Ascending aorta (tissue), 2 donors: ENCODE measurements around the gene BOD1. TPM values are rescaled to one million over a fixed set of nuclear protein-coding genes. Genes with fewer than 3 reads are reported as not detected.

Experiments used
- DNase-seq, 2 donors: peaks; one replicate each; pipeline ENCODE4 v3.0.0-alpha.2; 2019; ENCODE audit warnings: low spot score in 2 of 2
- H3K27ac ChIP-seq, 2 donors: fragments of 200-600 bp; sonication (generic); one replicate each; pipeline ENCODE4 v1.5.1; 2016 to 2017; ENCODE audit warnings: mild to moderate bottlenecking in 1 of 2
- H3K27me3 ChIP-seq: fragments of 200-600 bp; sonication (generic); one replicate; pipeline ENCODE4 v1.5.1; 2017
- H3K36me3 ChIP-seq, 2 donors: fragments of 200-600 bp; sonication (generic); one replicate each; pipeline ENCODE4 v1.5.1; 2016
- H3K4me1 ChIP-seq, 2 donors: fragments of 200-600 bp; sonication (generic); one replicate each; pipeline ENCODE4 v1.5.1; 2016 to 2017; ENCODE audit warnings: mild to moderate bottlenecking in 1 of 2
- H3K4me3 ChIP-seq, 2 donors: fragments of 200-600 bp; sonication (generic); one replicate each; pipeline ENCODE4 v1.5.1; 2016 to 2017; ENCODE audit warnings: mild to moderate bottlenecking in 1 of 2
- H3K9me3 ChIP-seq, 2 donors: fragments of 200-600 bp; sonication (generic); one replicate each; pipeline ENCODE4 v1.5.1; 2016
- intact Hi-C: fragments of 100-400 bp; cut with DNase I; formaldehyde crosslinking; loops from one replicate; pipeline ENCODE4 v1.15.1; 2023
- total RNA-seq: library from RNA; depleted of rRNA; stranded (reverse); fragments of >200 nt; gene quantifications from one replicate; pipeline ENCODE4 v1.1.0, GENCODE V29; 2016
- TF ChIP-seq, protein P1 (sequence below), 3 experiments: fragments of 200-600 bp in 2 of 3; fragments of 450-650 bp in 1 of 3; sonication (generic) in 2 of 3; IDR thresholded peaks; one replicate each; pipeline ENCODE4 v1.5.1; 2016 to 2019; ENCODE audit warnings: antibody characterized with exemption in 3 of 3, mild to moderate bottlenecking in 1 of 3, moderate library complexity in 1 of 3

Gene BOD1
- total RNA-seq, 1 donor from 2014 or later, result 60.5 TPM

DNA sequence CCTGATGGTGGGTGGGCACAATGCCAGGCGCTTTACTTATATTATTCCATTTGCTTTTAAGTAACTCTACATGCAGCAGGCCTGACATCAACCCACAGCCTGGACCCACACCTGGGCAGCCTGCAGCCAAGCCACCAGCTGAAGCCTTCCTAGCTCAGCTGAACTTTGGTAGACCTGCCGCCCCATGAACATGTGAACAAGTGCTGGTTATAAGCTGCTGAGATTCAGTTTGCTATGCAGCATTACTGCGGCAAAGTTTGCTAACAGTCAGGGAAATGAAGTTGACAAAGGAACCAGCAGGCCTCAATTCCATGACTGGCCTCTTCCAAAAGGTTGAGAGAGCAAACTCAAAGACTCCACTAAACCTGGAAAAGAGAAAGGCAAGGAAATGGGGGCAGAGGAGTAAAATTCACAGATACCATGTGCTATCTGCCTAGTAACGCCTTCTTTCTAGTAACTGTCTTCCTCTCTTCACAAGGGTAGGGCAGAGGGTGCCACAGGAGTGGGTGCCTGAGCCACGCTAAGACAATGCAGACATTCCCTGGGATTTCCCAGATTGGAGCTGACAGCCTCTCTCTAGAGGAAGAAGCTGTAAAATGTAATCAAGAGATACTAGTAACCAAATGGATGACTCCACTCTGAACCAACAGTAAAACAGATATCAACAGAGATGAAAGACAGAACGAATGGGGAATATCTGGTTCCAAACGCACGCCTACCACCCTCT, 2.9 kb downstream of the BOD1 start:
- intact Hi-C loops, result loop anchor here (10.0 kb wide), 1 partner anchor 1329 kb away; the partner anchor contains the start of gene UBTD2
- Histone ChIP-seq H3K27me3 (no peaks in the 10 kb centered on the region), H3K27ac (no peak overlapping the region), H3K4me3 (no peak overlapping the region), H3K36me3 (peaks cover 30 to 42% of the 10 kb centered on the region in 2 donors), H3K9me3 (no peaks in the 10 kb centered on the region), H3K4me1 (peaks cover 9 to 17% of the 10 kb centered on the region in 2 donors)
- no peak for DNase-seq
- TF ChIP-seq, protein P1, sequence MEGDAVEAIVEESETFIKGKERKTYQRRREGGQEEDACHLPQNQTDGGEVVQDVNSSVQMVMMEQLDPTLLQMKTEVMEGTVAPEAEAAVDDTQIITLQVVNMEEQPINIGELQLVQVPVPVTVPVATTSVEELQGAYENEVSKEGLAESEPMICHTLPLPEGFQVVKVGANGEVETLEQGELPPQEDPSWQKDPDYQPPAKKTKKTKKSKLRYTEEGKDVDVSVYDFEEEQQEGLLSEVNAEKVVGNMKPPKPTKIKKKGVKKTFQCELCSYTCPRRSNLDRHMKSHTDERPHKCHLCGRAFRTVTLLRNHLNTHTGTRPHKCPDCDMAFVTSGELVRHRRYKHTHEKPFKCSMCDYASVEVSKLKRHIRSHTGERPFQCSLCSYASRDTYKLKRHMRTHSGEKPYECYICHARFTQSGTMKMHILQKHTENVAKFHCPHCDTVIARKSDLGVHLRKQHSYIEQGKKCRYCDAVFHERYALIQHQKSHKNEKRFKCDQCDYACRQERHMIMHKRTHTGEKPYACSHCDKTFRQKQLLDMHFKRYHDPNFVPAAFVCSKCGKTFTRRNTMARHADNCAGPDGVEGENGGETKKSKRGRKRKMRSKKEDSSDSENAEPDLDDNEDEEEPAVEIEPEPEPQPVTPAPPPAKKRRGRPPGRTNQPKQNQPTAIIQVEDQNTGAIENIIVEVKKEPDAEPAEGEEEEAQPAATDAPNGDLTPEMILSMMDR (IDR thresholded peaks at IDR 0.05), result no peak

DNA sequence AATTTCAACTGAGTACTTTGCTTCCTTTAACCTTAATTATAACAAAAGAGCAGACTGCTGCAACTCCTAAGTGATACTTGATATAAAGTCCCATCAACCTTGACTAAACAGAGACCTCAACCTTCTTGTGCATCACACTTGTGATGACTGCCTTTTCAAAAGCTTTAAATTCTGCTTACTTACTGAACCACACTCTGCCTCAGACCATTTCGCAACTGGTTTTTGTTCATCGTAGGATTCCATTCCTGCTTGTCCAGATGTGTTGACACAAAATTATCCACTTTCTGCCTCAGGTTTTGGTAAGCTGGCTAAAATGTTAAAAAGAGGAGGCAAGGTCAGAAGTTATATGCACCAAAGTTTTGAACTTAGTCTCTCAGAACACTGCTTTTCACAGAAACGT, 3.5 kb downstream of the BOD1 start:
- no peak for DNase-seq
- H3K36me3 ChIP-seq, result peaks cover 36 to 49% of the 10 kb centered on the region in 2 donors
- H3K27ac ChIP-seq, result no peak overlapping the region
- H3K4me3 ChIP-seq, result no peak overlapping the region
- intact Hi-C loops, result loop anchor here (10.0 kb wide), 1 partner anchor 1328 kb away; the partner anchor contains the start of gene UBTD2
- no peaks in the 10 kb centered on the region for H3K27me3 ChIP-seq
- peaks cover 9 to 17% of the 10 kb centered on the region in 2 donors for H3K4me1 ChIP-seq
- no peaks in the 10 kb centered on the region for H3K9me3 ChIP-seq
- TF ChIP-seq, protein P1 (IDR thresholded peaks at IDR 0.05), result no peak

DNA sequence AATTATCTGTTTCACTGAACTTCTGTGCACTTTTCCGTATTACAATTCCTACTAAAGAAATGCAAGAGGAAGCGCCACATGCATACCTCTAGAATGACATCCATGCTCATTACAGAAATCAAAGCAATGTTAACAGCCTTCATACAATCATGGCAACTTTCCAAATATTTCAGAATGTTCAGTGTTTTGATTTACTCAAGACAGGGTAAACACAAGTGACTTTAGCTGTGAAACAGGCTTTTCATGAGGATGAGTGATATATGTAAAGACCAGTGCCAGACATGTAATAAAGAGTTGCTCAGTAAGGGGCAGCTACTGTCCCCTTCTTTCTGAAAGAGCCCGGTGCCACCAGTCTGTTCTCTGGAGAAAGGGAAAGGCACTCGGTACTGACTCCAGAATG, 4.7 kb downstream of the BOD1 start:
- peaks cover 9 to 17% of the 10 kb centered on the region in 2 donors for H3K4me1 ChIP-seq

DNA sequence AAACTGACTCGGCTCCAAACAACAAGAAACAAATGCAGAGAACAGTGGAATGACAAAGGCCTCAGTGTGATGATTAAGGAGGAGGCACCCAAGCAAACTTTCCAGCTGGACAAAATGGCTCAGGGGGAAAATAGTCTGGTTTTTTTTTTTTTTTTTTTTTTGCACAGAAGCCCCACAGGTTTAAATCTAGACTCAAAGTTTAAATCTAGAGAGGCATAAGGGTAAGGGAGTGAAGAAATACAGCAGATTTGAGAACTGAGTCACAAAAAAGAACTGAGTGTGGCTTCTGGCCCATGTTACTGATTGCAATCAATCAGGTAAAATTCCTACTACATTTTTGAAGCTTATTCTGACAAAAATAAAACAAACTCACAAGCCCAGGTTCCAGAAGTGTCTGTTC, 12.3 kb downstream of the BOD1 start:
- Histone ChIP-seq H3K9me3 (no peaks in the 10 kb centered on the region), H3K27ac (no peak overlapping the region), H3K4me3 (no peak overlapping the region), H3K27me3 (no peaks in the 10 kb centered on the region), H3K36me3 (peaks cover 38 to 43% of the 10 kb centered on the region in 2 donors), H3K4me1 (no peaks in the 10 kb centered on the region)
- TF ChIP-seq, protein P1 (IDR thresholded peaks at IDR 0.05), result no peak
- intact Hi-C loops, result no loop called here
- DNase-seq, result no peak

More for the DNA sequence above, 4.7 kb downstream of the BOD1 start:
- TF ChIP-seq, protein P1 (IDR thresholded peaks at IDR 0.05), result no peak
- intact Hi-C loops, result loop anchor here (10.0 kb wide), 1 partner anchor 1327 kb away; the partner anchor contains the start of gene UBTD2
- no peaks in the 10 kb centered on the region for H3K27me3 ChIP-seq
- no peak overlapping the region for H3K27ac ChIP-seq
- H3K9me3 ChIP-seq, result no peaks in the 10 kb centered on the region
- H3K36me3 ChIP-seq, result peaks cover 49 to 61% of the 10 kb centered on the region in 2 donors
- DNase-seq, result no peak
- no peak overlapping the region for H3K4me3 ChIP-seq

DNA sequence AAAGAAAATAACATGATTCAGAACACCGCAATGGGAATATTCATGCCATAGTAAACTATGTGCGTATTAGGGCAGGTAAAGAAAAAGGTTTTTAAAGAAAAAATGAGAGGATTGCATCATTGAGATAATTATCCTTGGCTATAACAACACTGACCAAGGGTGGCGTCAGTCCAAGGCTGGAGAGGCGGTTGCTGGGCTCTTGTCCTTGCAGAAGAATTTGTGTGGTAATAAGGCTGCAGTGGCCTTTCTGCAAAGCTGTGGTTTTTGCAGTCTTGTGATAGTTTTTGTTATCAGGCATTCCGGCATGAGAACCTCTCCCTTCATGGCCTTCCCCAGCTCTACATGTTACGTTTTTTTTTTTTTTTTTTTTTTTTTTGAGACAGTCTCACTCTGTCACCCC, 14.0 kb downstream of the BOD1 start:
- Histone ChIP-seq H3K27ac (no peak overlapping the region), H3K4me1 (no peaks in the 10 kb centered on the region), H3K27me3 (no peaks in the 10 kb centered on the region), H3K4me3 (no peak overlapping the region), H3K9me3 (no peaks in the 10 kb centered on the region), H3K36me3 (peaks cover 24 to 26% of the 10 kb centered on the region in 2 donors)
- intact Hi-C loops, result no loop called here
- TF ChIP-seq, protein P1 (IDR thresholded peaks at IDR 0.05), result no peak
- no peak for DNase-seq
